Endodermal cell (in vitro differentiated cells): ENCODE measurements around the gene FBXL16. TPM values are rescaled to one million over a fixed set of nuclear protein-coding genes. Genes with fewer than 3 reads are reported as not detected.

Source experiments
- DNase-seq: peaks from one replicate; pipeline ENCODE4 v3.0.0-alpha.2; 2017
- H3K27ac ChIP-seq: 2 replicates; pipeline ENCODE4 v1.5.1; 2013; ENCODE audit warnings: mild to moderate bottlenecking, low read depth, low read length, moderate library complexity
- H3K27me3 ChIP-seq: 2 replicates; pipeline ENCODE4 v1.6.1; 2013; ENCODE audit warnings: mild to moderate bottlenecking, low read length, moderate library complexity; ENCODE audit not compliant: insufficient read depth, control insufficient read depth, poor library complexity, severe bottlenecking
- H3K36me3 ChIP-seq: 2 replicates; pipeline ENCODE4 v1.7.0; 2013; ENCODE audit warnings: mild to moderate bottlenecking, low read length, moderate library complexity; ENCODE audit not compliant: control insufficient read depth, insufficient read depth
- H3K4me1 ChIP-seq: one replicate; pipeline ENCODE4 v1.7.0; 2013; ENCODE audit warnings: low read length; ENCODE audit not compliant: control insufficient read depth, insufficient read depth
- H3K4me3 ChIP-seq: 2 replicates; pipeline ENCODE4 v1.5.1; 2013; ENCODE audit warnings: mild to moderate bottlenecking, low read length, moderate library complexity
- H3K9ac ChIP-seq: 2 replicates; pipeline ENCODE4 v1.6.1; 2013; ENCODE audit warnings: mild to moderate bottlenecking, low read length, moderate library complexity; ENCODE audit not compliant: poor library complexity, severe bottlenecking; ENCODE audit errors: extremely low read depth
- H3K9me3 ChIP-seq: 2 replicates; pipeline ENCODE4 v1.6.1; 2013; ENCODE audit warnings: mild to moderate bottlenecking, low read length, moderate library complexity; ENCODE audit not compliant: control insufficient read depth
- H3K27ac Mint-ChIP-seq: 2 replicates; pipeline ENCODE4 v1.8.0; 2020; ENCODE audit warnings: mixed read lengths
- H3K27me3 Mint-ChIP-seq: 2 replicates; pipeline ENCODE4 v1.8.0; 2021; ENCODE audit warnings: mild to moderate bottlenecking, mixed read lengths; ENCODE audit not compliant: insufficient read depth
- H3K36me3 Mint-ChIP-seq: 2 replicates; pipeline ENCODE4 v1.8.0; 2020; ENCODE audit warnings: low read depth, mixed read lengths
- H3K4me1 Mint-ChIP-seq: 2 replicates; pipeline ENCODE4 v1.8.0; 2020; ENCODE audit warnings: mixed read lengths
- H3K4me3 Mint-ChIP-seq: 2 replicates; pipeline ENCODE4 v1.8.0; 2020; ENCODE audit warnings: mild to moderate bottlenecking, moderate library complexity, mixed read lengths
- H3K9me3 Mint-ChIP-seq: 2 replicates; pipeline ENCODE4 v1.8.0; 2020; ENCODE audit warnings: mild to moderate bottlenecking, mixed read lengths
- CTCF ChIP-seq: fragments of 200-600 bp; sonication (generic); conservative IDR thresholded peaks from 2 replicates; pipeline ENCODE4 v1.5.0; 2021; ENCODE audit warnings: antibody characterized with exemption, mild to moderate bottlenecking
- WGBS, 2 experiments: methylation state at CpG; one replicate each; pipeline versions ENCODE4 v1.1.5 to v1.1.7; 2013; ENCODE audit warnings: missing lambda C conversion rate in 2 of 2, mixed read lengths in 1 of 2; ENCODE audit not compliant: insufficient coverage in 1 of 2, insufficient read length in 1 of 2; 5-methylcytosine and 5-hydroxymethylcytosine counted together
- total RNA-seq, 2 donors: library from RNA; stranded (reverse); fragmentation: NEBNext Ultra II Directional in 1 of 2; extraction: Animal tissue kit (Norgen Biotek cat#: 25700) in 1 of 2; gene quantifications; 2 replicates in 1 of 2; 3 replicates in 1 of 2; pipeline ENCODE4 v1.2.1, GENCODE V29; 2021

The FBXL16 gene
- total RNA-seq, 2 donors from 2014 or later: 0.38 to 2.2 TPM

GRCh38 chr16:662597-662996, 43.0 kb downstream of the FBXL16 start:
- Mint-ChIP-seq H3K27me3 (no peaks in the 10 kb centered on the region), H3K4me1 (peaks cover 5% of the 10 kb centered on the region), H3K27ac (no peak overlapping the region), H3K4me3 (no peak overlapping the region), H3K9me3 (no peaks in the 10 kb centered on the region), H3K36me3 (peaks cover 9% of the 10 kb centered on the region)
- 94 to 97% methylated on average over 19 to 21 of the region's 21 CpGs for WGBS, 2 experiments
- Histone ChIP-seq H3K9ac (no peak overlapping the region), H3K27ac (no peak overlapping the region), H3K36me3 (no peaks in the 10 kb centered on the region), H3K27me3 (no peaks in the 10 kb centered on the region), H3K4me3 (no peak overlapping the region), H3K4me1 (peaks cover 3% of the 10 kb centered on the region), H3K9me3 (no peaks in the 10 kb centered on the region)
- DNase-seq: no peak
- no peak for TF ChIP-seq CTCF

GRCh38 chr16:662095-662494, 43.5 kb downstream of the FBXL16 start:
- no peak for DNase-seq
- Histone ChIP-seq H3K4me3 (no peak overlapping the region), H3K27ac (no peak overlapping the region), H3K9me3 (no peaks in the 10 kb centered on the region), H3K36me3 (no peaks in the 10 kb centered on the region), H3K9ac (no peak overlapping the region), H3K27me3 (no peaks in the 10 kb centered on the region), H3K4me1 (no peaks in the 10 kb centered on the region)
- TF ChIP-seq CTCF: no peak
- Mint-ChIP-seq H3K36me3 (peaks cover 8% of the 10 kb centered on the region), H3K9me3 (no peaks in the 10 kb centered on the region), H3K27me3 (no peaks in the 10 kb centered on the region), H3K27ac (no peak overlapping the region), H3K4me1 (peaks cover 3% of the 10 kb centered on the region), H3K4me3 (no peak overlapping the region)
- WGBS, 2 experiments: 94% methylated on average over 17 to 19 of the region's 19 CpGs

- no peak overlapping the region for H3K9ac ChIP-seq
- no peaks in the 10 kb centered on the region for H3K9me3 ChIP-seq
- H3K4me1 ChIP-seq: no peaks in the 10 kb centered on the region
- WGBS, 2 experiments: 81 to 91% methylated on average over 22 to 35 of the region's 35 CpGs
- Mint-ChIP-seq H3K27me3 (no peaks in the 10 kb centered on the region), H3K27ac (peak overlapping the region; percentile 39), H3K9me3 (no peaks in the 10 kb centered on the region), H3K4me1 (peaks cover 3% of the 10 kb centered on the region), H3K36me3 (peaks cover 8% of the 10 kb centered on the region), H3K4me3 (no peak overlapping the region)
- H3K4me3 ChIP-seq: no peak overlapping the region
- H3K27ac ChIP-seq: no peak overlapping the region
- H3K27me3 ChIP-seq: no peaks in the 10 kb centered on the region
- no peak for TF ChIP-seq CTCF
- DNase-seq: no peak
- H3K36me3 ChIP-seq: no peaks in the 10 kb centered on the region
These were observed 44.3 kb downstream of the FBXL16 start for GRCh38 chr16:661184-661821.
